Measurements from ENCODE around the gene GNPTAB.

GRCh38 chr12:101727098-101727497 lies 103.7 kb downstream of the GNPTAB start:
- TF ChIP-seq CTCF (conservative IDR thresholded peaks at IDR 0.05; ENCODE audit: low read depth, low read length), result no peak
- no peak for TF ChIP-seq EZH2 (IDR thresholded peaks at IDR 0.05; ENCODE audit: low read length, unreplicated experiment)
- no peak for TF ChIP-seq EZH2phosphoT487 (IDR thresholded peaks at IDR 0.05; ENCODE audit: borderline replicate concordance, low read length)

Data from PC-3 (cell line).